Measurements from ENCODE around the gene CDK12.
A peak's percentile ranks its signal among the peaks of the same experiment; 100 is the strongest.
"Not testable (repeated sequence)": the region's sequence is repeated elsewhere in the genome, so short reads cannot be mapped to it uniquely, and the experiment has no call there.

The CDK12 gene

DNA sequence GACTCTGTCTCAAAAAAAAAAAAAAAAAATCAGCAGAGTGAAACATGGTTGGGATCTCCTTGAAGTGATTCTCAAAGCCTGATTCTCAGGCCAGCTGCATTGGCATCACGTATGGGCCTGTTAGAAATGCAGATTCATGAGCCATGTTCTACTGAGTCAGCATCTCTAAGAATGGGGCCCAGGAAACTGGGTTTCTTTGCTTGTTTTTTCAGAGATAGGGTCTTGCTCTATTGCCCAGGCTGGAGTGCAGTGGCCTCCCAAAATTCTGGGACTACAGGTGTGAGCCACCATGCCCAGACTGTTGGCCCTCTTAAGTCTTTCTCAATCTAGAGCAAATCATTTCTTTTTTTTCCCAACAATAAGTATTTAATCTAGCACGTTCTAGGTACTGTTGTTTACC lies 47.7 kb downstream of the CDK12 start:
- no peak for ATAC-seq

DNA sequence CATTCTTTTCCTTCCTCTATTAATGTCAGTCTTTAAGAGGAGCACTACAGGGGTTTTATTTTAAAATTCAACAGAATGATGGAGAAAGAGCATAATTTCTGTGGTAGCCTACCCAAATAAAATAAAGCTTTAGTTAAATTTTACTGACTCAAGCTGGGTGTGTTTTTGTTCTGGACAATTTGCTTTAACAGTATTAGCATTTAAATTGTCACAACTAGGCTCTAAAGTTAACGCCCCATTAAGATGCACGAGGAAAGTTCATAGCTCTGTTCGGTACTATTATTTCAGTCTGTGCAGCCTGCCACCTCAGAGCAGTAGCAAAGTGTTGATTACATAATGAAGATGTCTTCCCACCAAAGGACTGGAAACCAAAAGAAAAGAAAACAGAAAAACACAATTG lies 52.0 kb downstream of the CDK12 start:
- no peak for ATAC-seq

GRCh38 chr17:39513915-39514314 lies 52.6 kb downstream of the CDK12 start:
- no peak for ATAC-seq

- no peak for ATAC-seq
Measured at GRCh38 chr17:39517224-39517623, 55.9 kb downstream of the CDK12 start.

- no peak for ATAC-seq
Measured at GRCh38 chr17:39525801-39526506, 64.7 kb downstream of the CDK12 start.

GRCh38 chr17:39527220-39527813 lies 66.0 kb downstream of the CDK12 start:
- ATAC-seq, result no peak

- no peak for ATAC-seq
Measured at GRCh38 chr17:39529455-39529854, 68.2 kb downstream of the CDK12 start.

DNA sequence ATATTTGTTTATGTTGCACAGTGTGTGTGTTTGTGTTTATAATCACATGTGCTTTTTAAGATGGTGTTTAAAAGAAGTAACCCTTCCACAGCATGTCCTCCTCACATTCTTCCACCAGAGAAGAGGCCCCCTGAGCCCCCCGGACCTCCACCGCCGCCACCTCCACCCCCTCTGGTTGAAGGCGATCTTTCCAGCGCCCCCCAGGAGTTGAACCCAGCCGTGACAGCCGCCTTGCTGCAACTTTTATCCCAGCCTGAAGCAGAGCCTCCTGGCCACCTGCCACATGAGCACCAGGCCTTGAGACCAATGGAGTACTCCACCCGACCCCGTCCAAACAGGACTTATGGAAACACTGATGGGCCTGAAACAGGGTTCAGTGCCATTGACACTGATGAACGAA lies 69.2 kb downstream of the CDK12 start:
- no peak for ATAC-seq

GRCh38 chr17:39531252-39531651 lies 70.0 kb downstream of the CDK12 start:
- ATAC-seq, result no peak

- ATAC-seq, result no peak
Measured at GRCh38 chr17:39533891-39534290, 72.6 kb downstream of the CDK12 start.

- ATAC-seq, result no peak
Measured at GRCh38 chr17:39534768-39535405, 73.6 kb downstream of the CDK12 start.

- ATAC-seq, result no peak
Measured at GRCh38 chr17:39536468-39536867, 75.2 kb downstream of the CDK12 start.

DNA sequence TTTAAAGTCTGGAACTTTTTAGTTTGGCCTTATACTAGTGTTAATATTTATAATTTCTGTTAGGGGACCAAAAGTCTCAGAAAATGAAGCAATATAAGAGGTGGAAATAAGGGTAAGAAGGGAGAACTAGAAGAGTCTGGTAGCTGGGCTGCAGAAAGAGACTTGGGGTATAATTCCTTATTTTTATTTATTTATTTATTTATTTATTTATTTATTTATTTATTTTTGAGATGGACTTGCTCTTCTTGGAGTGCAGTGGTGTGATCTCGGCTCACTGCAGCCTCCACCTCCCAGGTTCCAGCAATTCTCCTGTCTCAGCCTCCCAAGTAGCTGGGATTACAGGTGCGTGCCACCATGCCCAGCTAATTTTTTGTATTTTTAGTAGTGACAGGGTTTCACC lies 76.1 kb downstream of the CDK12 start:
- ATAC-seq, result not testable (repeated sequence)

- no peak for ATAC-seq
Measured at GRCh38 chr17:39538866-39539265, 77.6 kb downstream of the CDK12 start.

GRCh38 chr17:39540611-39541010 lies 79.3 kb downstream of the CDK12 start:
- no peak for ATAC-seq

DNA sequence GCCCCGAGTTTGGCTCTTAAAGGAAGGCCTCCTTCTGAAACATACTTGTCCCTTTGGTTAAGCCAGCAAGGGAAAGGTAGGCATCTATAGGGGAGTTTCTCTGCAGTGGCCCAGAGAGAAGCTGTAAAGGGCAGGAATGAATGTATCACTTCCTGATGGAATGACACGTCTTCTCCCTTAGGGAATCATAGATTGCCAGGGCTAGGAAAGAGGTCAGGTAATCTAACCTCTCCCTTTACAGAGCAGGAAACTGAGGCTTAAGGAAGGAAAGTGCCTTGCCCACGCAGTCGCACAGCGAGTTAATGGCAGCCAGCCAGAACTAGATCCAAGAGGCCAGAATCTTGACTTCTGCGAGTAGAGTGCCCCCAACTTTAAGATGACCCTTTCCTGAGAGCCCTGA lies 80.4 kb downstream of the CDK12 start:
- ATAC-seq, result no peak

- ATAC-seq, result no peak
Measured at GRCh38 chr17:39543176-39543575, 81.9 kb downstream of the CDK12 start.

- ATAC-seq, result no peak
Measured at GRCh38 chr17:39543664-39544063, 82.4 kb downstream of the CDK12 start.

DNA sequence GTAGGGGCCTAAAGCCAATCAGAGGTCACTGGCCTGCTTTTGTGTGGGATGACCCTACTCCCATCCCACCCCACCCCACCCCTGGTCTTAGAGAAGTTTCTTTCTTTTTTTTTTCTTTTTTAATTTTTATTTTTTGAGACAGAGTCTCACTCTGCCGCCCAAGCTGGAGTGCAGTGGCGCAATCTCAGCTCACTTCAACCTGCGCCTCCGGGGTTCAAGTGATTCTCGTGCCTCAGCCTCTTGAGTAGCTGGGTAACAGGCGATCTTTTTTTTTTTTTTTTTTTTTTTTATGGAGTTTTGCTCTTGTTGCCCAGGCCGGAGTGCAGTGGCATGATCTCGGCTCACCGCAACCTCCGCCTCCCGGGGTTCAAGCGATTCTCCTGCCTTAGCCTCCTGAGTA lies 83.1 kb downstream of the CDK12 start:
- ATAC-seq, result not testable (repeated sequence)

DNA sequence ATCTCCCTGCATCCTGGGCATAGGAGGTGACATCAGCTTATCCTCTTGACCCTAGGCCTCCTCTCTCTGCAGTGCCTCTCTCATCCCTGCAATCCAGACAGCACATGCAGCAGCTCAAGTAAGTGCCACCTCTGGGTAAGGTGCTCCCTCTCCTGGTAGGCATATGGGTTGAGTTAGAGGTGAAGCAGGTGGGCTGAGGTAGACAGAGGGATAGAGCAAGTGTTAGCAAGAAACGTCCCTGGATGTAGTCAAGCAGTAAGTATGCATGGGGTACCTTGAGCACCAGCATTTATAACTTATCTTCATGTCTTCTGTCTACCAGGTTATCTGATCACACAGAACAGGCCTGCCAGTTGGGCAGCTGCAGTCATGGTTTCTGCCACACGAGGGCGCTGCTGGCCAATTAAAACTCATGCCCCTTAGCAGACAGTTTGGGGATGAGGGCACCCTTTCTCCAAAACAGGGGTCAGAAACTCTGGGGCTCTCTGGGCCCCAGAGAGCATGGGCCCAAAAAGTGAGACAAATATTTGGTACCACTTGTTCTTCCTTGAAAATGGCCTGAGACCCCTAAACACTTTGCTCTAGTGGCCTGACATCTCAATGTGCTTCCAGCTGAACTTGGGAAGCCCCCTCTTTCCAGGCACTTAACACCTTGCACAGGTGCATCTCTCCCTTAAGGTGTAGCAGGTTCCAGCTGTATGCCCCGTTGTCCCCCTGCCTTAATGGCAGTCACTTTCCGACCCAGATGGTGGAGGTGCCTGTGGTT lies 86.6 kb downstream of the CDK12 start:
- peak in 1 of 2 donors; percentile 73 for ATAC-seq

DNA sequence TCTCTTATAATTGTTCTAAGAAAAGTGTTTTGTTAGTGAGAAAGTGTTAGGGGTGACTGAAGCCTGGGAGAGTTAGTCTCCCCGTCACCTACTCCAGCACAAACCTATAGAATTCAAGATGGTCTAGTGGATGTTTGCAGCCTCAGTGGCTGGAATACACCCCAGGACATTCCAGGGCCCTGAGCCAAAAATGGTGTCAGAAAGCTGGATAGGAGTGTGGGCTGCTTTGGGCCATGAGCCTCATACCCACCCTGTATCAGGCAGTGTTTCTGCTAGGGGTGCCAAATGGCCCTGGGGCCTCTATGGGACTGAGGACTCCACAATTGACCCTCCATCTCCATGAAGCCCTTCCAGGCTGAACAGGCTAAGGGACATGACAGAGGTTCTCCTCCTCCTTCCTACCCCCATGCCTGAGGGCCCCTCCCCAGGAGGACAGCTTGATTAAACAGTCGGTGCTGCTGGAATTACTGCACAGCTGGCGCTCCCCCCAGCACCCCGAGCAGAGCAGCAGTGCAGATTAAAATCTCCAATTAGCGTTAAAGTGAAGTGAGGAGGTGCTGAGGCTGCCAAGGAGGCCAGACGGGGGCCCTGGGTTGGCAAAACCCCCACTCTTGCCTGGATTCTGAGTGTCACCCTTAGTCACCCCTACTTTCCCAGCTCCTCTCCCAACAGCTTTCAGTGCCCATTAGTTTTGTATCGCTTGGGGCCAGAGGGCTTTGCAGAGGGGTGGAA lies 87.4 kb downstream of the CDK12 start:
- ATAC-seq, result no peak

- no peak for ATAC-seq
Measured at GRCh38 chr17:39549747-39550573, 88.7 kb downstream of the CDK12 start.
